HepG2 (cell line): ENCODE data around the gene MMP23B. TPM values are rescaled to one million over a fixed set of nuclear protein-coding genes. Genes with fewer than 3 reads are reported as not detected.

ENCODE experiments used
- ELF1 ChIP-seq: sonication (generic); formaldehyde crosslinking; IDR thresholded peaks from 2 replicates; pipeline ENCODE4 v1.4.0; 2020; ENCODE audit warnings: missing genetic modification reagents
- ISL2 ChIP-seq: sonication (generic); formaldehyde crosslinking; IDR thresholded peaks from 2 replicates; pipeline ENCODE4 v1.5.0; 2020; ENCODE audit warnings: missing genetic modification reagents
- NFRKB ChIP-seq: fragments of 450-650 bp; IDR thresholded peaks from 2 replicates; pipeline ENCODE4 v1.6.1; 2017
- RAD21 ChIP-seq: fragments of 450-650 bp; formaldehyde crosslinking; IDR thresholded peaks from 2 replicates; pipeline ENCODE4 v1.5.0; 2020; ENCODE audit warnings: mild to moderate bottlenecking
- ZNF20 ChIP-seq: sonication (generic); formaldehyde crosslinking; IDR thresholded peaks from 2 replicates; pipeline ENCODE4 v1.4.0; 2020; ENCODE audit warnings: mild to moderate bottlenecking, moderate library complexity, missing genetic modification reagents
- ZNF33A ChIP-seq: sonication (generic); formaldehyde crosslinking; IDR thresholded peaks from 2 replicates; pipeline ENCODE4 v1.5.1; 2020; ENCODE audit warnings: missing genetic modification reagents, mild to moderate bottlenecking, moderate library complexity, borderline replicate concordance
- ZNF484 ChIP-seq: sonication (generic); formaldehyde crosslinking; IDR thresholded peaks from 2 replicates; pipeline ENCODE4 v1.5.1; 2020; ENCODE audit warnings: mild to moderate bottlenecking, low read depth, missing genetic modification reagents, borderline replicate concordance
- ZNF768 ChIP-seq: sonication (generic); formaldehyde crosslinking; IDR thresholded peaks from 2 replicates; pipeline ENCODE4 v1.4.0; 2020; ENCODE audit warnings: missing genetic modification reagents
- polyA plus RNA-seq, 8 experiments: library from polyadenylated mRNA; depleted of rRNA in 3 of 8; stranded (reverse) in 7 of 8; unstranded in 1 of 8; fragments of >200 nt; fragmentation: Illumina TruSeq in 4 of 8; extraction: Trizol in 4 of 8; gene quantifications; 2 replicates each; pipeline versions ENCODE4 v1.2.1 to v1.2.3, GENCODE V29; 2011 to 2016; ENCODE audit warnings: low read depth in 4 of 8, missing spikeins in 1 of 8, mixed read lengths in 1 of 8; ENCODE audit not compliant: insufficient read depth in 1 of 8
- total RNA-seq, 5 experiments: library from RNA; depleted of rRNA; stranded (reverse); fragments of >200 nt; fragmentation: Illumina TruSeq; extraction: Trizol; gene quantifications; 2 replicates each; pipeline ENCODE4 v1.2.3, GENCODE V29; 2016; ENCODE audit warnings: low read depth in 1 of 5
- TF ChIP-seq, protein P1 (sequence below): sonication (generic); formaldehyde crosslinking; IDR thresholded peaks from 2 replicates; pipeline ENCODE4 v1.8.0; 2022; ENCODE audit warnings: mild to moderate bottlenecking, missing genetic modification reagents, moderate library complexity
- TF ChIP-seq, protein P2 (sequence below): sonication (generic); formaldehyde crosslinking; IDR thresholded peaks from 2 replicates; pipeline ENCODE4 v1.4.0; 2020; ENCODE audit warnings: mild to moderate bottlenecking, missing genetic modification reagents
- TF ChIP-seq, protein P3 (sequence below): sonication (generic); formaldehyde crosslinking; IDR thresholded peaks from 2 replicates; pipeline ENCODE4 v1.4.0; 2020; ENCODE audit warnings: missing genetic modification reagents
- TF ChIP-seq, protein P4 (sequence below): sonication (generic); formaldehyde crosslinking; IDR thresholded peaks from 2 replicates; pipeline ENCODE4 v1.4.0; 2020; ENCODE audit warnings: missing genetic modification reagents

The MMP23B gene
- total and polyA plus RNA-seq, 2 of the 13 experiments (the other 11 are each of a cell fraction or from before 2014, with no cell fraction given) = 0.61 to 0.75 TPM

DNA sequence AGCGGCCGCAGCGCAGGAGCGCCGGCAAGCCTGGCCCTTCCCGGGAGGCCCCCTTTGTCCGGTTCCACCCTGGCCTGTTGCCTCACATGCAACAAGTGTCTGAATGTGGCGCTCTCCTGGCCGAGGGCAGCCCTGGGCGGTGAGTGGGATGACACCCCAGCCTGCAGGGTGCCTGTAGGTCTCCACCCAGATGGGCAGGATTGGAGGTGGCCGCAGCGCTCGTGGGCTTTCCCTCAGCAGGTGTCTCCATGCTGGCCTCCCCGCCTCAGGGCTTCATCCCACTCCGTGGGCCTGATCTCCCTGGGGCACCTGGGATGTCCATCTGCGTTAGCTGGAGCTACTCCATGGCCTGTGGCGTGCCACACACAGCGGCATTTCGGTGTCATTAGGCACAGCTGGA lies 15.1 kb upstream of the MMP23B start (continued):
- TF ChIP-seq, protein P1, sequence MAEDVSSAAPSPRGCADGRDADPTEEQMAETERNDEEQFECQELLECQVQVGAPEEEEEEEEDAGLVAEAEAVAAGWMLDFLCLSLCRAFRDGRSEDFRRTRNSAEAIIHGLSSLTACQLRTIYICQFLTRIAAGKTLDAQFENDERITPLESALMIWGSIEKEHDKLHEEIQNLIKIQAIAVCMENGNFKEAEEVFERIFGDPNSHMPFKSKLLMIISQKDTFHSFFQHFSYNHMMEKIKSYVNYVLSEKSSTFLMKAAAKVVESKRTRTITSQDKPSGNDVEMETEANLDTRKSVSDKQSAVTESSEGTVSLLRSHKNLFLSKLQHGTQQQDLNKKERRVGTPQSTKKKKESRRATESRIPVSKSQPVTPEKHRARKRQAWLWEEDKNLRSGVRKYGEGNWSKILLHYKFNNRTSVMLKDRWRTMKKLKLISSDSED (CRISPR knock-in tag) = no peak
- no peak for TF ChIP-seq NFRKB
- 0 out of 2 replicates have a peak, but pooled peaks have one; percentile 7 for TF ChIP-seq RAD21 (CRISPR knock-in tag)
- peak; percentile 5; the same call in 1 of the 2 replicates for TF ChIP-seq ZNF768 (CRISPR knock-in tag)
- TF ChIP-seq ZNF484 = no peak
- TF ChIP-seq, protein P2, sequence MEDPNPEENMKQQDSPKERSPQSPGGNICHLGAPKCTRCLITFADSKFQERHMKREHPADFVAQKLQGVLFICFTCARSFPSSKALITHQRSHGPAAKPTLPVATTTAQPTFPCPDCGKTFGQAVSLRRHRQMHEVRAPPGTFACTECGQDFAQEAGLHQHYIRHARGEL = 0 out of 2 replicates have a peak, but pooled peaks have one; percentile 34
- no peak for TF ChIP-seq ZNF33A (CRISPR knock-in tag)
- TF ChIP-seq ZNF20 (CRISPR knock-in tag) = no peak
- no peak for TF ChIP-seq ELF1 (CRISPR knock-in tag)
- TF ChIP-seq ISL2 (CRISPR knock-in tag) = no peak
- TF ChIP-seq, protein P3, sequence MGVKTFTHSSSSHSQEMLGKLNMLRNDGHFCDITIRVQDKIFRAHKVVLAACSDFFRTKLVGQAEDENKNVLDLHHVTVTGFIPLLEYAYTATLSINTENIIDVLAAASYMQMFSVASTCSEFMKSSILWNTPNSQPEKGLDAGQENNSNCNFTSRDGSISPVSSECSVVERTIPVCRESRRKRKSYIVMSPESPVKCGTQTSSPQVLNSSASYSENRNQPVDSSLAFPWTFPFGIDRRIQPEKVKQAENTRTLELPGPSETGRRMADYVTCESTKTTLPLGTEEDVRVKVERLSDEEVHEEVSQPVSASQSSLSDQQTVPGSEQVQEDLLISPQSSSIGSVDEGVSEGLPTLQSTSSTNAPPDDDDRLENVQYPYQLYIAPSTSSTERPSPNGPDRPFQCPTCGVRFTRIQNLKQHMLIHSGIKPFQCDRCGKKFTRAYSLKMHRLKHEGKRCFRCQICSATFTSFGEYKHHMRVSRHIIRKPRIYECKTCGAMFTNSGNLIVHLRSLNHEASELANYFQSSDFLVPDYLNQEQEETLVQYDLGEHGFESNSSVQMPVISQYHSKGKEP (CRISPR knock-in tag) = no peak
- TF ChIP-seq, protein P4, sequence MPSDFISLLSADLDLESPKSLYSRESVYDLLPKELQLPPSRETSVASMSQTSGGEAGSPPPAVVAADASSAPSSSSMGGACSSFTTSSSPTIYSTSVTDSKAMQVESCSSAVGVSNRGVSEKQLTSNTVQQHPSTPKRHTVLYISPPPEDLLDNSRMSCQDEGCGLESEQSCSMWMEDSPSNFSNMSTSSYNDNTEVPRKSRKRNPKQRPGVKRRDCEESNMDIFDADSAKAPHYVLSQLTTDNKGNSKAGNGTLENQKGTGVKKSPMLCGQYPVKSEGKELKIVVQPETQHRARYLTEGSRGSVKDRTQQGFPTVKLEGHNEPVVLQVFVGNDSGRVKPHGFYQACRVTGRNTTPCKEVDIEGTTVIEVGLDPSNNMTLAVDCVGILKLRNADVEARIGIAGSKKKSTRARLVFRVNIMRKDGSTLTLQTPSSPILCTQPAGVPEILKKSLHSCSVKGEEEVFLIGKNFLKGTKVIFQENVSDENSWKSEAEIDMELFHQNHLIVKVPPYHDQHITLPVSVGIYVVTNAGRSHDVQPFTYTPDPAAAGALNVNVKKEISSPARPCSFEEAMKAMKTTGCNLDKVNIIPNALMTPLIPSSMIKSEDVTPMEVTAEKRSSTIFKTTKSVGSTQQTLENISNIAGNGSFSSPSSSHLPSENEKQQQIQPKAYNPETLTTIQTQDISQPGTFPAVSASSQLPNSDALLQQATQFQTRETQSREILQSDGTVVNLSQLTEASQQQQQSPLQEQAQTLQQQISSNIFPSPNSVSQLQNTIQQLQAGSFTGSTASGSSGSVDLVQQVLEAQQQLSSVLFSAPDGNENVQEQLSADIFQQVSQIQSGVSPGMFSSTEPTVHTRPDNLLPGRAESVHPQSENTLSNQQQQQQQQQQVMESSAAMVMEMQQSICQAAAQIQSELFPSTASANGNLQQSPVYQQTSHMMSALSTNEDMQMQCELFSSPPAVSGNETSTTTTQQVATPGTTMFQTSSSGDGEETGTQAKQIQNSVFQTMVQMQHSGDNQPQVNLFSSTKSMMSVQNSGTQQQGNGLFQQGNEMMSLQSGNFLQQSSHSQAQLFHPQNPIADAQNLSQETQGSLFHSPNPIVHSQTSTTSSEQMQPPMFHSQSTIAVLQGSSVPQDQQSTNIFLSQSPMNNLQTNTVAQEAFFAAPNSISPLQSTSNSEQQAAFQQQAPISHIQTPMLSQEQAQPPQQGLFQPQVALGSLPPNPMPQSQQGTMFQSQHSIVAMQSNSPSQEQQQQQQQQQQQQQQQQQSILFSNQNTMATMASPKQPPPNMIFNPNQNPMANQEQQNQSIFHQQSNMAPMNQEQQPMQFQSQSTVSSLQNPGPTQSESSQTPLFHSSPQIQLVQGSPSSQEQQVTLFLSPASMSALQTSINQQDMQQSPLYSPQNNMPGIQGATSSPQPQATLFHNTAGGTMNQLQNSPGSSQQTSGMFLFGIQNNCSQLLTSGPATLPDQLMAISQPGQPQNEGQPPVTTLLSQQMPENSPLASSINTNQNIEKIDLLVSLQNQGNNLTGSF (CRISPR knock-in tag) = no peak
